ENCODE measurements around the gene DIABLO.

GRCh38 chr12:122207391-122207790 is 18.5 kb downstream of the DIABLO start:
- TF ChIP-seq CTCF (IDR thresholded peaks at IDR 0.05; ENCODE audit: low read depth, low read length), result no peak
- TF ChIP-seq POLR2A (IDR thresholded peaks at IDR 0.05; ENCODE audit: extremely low read depth, insufficient read length), result no peak
- TF ChIP-seq, protein P1, sequence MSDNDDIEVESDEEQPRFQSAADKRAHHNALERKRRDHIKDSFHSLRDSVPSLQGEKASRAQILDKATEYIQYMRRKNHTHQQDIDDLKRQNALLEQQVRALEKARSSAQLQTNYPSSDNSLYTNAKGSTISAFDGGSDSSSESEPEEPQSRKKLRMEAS (IDR thresholded peaks at IDR 0.05; ENCODE audit: low read depth, low read length), result no peak
- TF ChIP-seq MYC (IDR thresholded peaks at IDR 0.05; ENCODE audit: low read depth, low read length), result no peak

Measured in NB4 (cell line).